Transverse colon (tissue), 4 donors: Measurements from ENCODE around the gene SEMA4D.
"Not testable (repeated sequence)": the region's sequence is repeated elsewhere in the genome, so short reads cannot be mapped to it uniquely, and the experiment has no call there.

ENCODE experiments used
- POLR2A ChIP-seq: fragments of 450-650 bp; IDR thresholded peaks from one replicate; pipeline ENCODE4 v1.6.1; 2016; ENCODE audit warnings: antibody characterized with exemption, mild to moderate bottlenecking, moderate library complexity
- POLR2AphosphoS5 ChIP-seq, 3 donors: sonication (generic); formaldehyde crosslinking; IDR thresholded peaks; one replicate each; pipeline ENCODE4 v1.6.1; 2016; ENCODE audit warnings: antibody characterized with exemption in 3 of 3
- TF ChIP-seq, protein P1 (sequence below), 5 experiments: fragments of 200-600 bp in 3 of 5; fragments of 450-650 bp in 2 of 5; sonication (generic) in 3 of 5; IDR thresholded peaks; 1 replicate in 2 of 5; 2 replicates in 3 of 5; pipeline ENCODE4 v1.5.1; 2016 to 2017; ENCODE audit warnings: antibody characterized with exemption in 5 of 5, inconsistent platforms in 3 of 5, mild to moderate bottlenecking in 2 of 5, moderate library complexity in 1 of 5

DNA sequence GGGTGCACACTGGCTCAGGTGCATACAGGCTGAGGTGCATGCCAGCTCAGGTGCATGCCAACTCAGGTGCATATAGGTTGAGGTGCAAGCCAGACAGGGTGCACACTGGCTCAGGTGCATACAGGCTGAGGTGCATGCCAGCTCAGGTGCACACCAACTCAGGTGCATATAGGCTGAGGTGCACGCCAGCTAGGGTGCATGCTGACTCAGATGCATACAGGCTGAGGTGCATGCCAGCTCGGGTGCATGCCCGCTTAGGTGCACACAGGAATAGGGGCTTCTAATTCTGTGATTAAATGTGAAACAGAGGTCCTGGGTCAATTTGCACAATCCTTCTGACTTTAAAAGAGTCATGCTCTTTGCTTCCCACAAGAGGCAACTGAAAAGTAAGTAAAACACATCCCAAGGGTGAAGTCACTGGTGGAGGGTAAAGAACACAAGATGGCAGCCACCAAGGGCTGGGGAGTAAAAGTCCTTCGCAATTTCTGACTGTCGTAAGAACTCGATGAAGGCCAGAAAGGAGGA lies 26.1 kb downstream of the SEMA4D start:
- TF ChIP-seq POLR2A; POLR2AphosphoS5 (IDR thresholded peaks at IDR 0.05): not testable (repeated sequence)
- TF ChIP-seq, protein P1, sequence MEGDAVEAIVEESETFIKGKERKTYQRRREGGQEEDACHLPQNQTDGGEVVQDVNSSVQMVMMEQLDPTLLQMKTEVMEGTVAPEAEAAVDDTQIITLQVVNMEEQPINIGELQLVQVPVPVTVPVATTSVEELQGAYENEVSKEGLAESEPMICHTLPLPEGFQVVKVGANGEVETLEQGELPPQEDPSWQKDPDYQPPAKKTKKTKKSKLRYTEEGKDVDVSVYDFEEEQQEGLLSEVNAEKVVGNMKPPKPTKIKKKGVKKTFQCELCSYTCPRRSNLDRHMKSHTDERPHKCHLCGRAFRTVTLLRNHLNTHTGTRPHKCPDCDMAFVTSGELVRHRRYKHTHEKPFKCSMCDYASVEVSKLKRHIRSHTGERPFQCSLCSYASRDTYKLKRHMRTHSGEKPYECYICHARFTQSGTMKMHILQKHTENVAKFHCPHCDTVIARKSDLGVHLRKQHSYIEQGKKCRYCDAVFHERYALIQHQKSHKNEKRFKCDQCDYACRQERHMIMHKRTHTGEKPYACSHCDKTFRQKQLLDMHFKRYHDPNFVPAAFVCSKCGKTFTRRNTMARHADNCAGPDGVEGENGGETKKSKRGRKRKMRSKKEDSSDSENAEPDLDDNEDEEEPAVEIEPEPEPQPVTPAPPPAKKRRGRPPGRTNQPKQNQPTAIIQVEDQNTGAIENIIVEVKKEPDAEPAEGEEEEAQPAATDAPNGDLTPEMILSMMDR (IDR thresholded peaks at IDR 0.05) = not testable (repeated sequence)
